ENCODE data around the gene TSPAN32.

DNA sequence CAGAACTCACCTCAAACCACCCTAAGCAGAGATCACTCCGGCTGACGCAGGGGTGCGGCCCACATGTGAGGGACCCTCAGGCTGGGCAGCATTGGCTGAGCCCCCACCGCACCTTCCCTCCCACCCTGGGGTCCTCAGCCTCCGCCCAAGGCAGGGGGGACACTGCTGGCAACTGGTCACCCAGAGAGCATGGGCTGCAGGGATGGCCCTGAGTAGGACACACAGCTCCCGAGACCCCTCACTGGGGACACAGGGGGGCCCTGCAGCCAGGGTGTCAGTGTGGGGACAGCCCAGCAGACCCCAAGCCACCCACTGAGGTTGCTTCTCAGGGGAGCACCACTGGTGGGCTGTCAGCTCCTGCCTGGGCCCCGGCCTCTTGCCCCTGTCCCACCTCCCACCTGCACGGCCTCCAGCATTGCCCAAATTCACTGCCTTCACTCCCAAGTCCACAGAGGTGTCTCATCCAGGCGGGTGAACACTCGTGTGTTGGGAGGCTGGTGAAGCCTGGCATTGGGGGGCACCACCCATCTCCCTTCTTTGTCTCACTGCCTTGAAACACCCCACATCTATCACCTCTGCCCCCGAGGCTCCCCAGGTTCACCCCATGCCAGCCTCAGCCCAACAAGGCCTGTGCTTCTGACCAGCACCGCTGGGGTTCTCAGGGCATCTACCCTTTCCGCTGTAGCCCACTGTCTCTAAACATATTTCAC, 4.7 kb upstream of the TSPAN32 start:
- TF ChIP-seq, protein P1, sequence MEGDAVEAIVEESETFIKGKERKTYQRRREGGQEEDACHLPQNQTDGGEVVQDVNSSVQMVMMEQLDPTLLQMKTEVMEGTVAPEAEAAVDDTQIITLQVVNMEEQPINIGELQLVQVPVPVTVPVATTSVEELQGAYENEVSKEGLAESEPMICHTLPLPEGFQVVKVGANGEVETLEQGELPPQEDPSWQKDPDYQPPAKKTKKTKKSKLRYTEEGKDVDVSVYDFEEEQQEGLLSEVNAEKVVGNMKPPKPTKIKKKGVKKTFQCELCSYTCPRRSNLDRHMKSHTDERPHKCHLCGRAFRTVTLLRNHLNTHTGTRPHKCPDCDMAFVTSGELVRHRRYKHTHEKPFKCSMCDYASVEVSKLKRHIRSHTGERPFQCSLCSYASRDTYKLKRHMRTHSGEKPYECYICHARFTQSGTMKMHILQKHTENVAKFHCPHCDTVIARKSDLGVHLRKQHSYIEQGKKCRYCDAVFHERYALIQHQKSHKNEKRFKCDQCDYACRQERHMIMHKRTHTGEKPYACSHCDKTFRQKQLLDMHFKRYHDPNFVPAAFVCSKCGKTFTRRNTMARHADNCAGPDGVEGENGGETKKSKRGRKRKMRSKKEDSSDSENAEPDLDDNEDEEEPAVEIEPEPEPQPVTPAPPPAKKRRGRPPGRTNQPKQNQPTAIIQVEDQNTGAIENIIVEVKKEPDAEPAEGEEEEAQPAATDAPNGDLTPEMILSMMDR (IDR thresholded peaks at IDR 0.05; ENCODE audit: insufficient read depth, low read length), result no peak
- TF ChIP-seq SPI1 (IDR thresholded peaks at IDR 0.05; ENCODE audit: borderline replicate concordance, low read depth), result no peak
- no peak for TF ChIP-seq GABPA (IDR thresholded peaks at IDR 0.05; ENCODE audit: low read depth)
- no peak for TF ChIP-seq REST (IDR thresholded peaks at IDR 0.05; ENCODE audit: insufficient replicate concordance, low read depth)
- no peak for TF ChIP-seq POLR2AphosphoS5 (IDR thresholded peaks at IDR 0.05; ENCODE audit: low read depth)
